ENCODE measurements around the gene PARP8. TPM values are rescaled to one million over a fixed set of nuclear protein-coding genes. Genes with fewer than 3 reads are reported as not detected.

The PARP8 gene
- polyA plus RNA-seq, 1 experiment = 25.1 TPM

DNA sequence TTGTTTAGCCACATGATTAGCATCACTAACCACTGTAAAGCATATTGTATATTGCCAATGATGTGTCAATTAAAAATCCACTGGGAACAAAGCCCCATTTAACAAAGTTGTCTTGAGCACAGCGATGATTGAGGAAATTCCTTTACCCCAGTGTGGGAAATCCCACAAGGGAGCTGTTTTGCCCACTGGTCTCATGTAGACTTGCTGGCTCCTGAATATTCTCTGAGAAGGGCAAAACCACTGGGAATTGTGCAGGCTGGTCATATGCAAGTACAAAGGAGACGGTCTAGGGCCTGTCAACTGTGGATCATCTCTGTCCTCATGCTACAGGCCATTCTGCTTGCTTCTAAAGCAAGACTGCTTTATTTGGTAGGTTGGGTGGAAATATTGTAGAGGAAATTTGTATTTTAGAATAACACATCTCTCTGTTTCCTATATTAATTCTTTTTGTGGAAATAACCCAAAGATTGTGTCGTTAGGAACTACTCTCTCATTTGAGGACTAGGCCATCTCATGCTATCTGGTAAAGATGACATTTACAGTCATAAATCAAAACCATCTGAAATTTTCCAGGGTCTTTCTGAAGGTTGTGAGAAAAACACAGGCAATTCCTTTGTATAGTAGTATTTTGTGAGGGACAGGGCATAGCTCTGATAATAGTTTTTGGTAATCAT is 60.2 kb downstream of the PARP8 start:
- ChIA-PET POLR2A (no interaction called here), CTCF (interaction anchor here (0.5 to 0.6 kb wide), 2 partner anchors 13 to 18 kb away, joined by 3 read pairs; no protein-coding TSS in a partner anchor)
- Histone ChIP-seq H3K4me3 (ENCODE audit: low read depth, low read length) (no peak overlapping the region), H3K9me3 (ENCODE audit: control insufficient read depth, insufficient read depth, low read length) (no peaks in the 10 kb centered on the region), H3K27ac (ENCODE audit: low read depth, low read length) (no peak overlapping the region), H3K27me3 (ENCODE audit: control insufficient read depth, insufficient read depth, low read length) (no peaks in the 10 kb centered on the region)
- DNase-seq (ENCODE audit: low read depth, low spot score) = no peak
- TF ChIP-seq, protein P1, sequence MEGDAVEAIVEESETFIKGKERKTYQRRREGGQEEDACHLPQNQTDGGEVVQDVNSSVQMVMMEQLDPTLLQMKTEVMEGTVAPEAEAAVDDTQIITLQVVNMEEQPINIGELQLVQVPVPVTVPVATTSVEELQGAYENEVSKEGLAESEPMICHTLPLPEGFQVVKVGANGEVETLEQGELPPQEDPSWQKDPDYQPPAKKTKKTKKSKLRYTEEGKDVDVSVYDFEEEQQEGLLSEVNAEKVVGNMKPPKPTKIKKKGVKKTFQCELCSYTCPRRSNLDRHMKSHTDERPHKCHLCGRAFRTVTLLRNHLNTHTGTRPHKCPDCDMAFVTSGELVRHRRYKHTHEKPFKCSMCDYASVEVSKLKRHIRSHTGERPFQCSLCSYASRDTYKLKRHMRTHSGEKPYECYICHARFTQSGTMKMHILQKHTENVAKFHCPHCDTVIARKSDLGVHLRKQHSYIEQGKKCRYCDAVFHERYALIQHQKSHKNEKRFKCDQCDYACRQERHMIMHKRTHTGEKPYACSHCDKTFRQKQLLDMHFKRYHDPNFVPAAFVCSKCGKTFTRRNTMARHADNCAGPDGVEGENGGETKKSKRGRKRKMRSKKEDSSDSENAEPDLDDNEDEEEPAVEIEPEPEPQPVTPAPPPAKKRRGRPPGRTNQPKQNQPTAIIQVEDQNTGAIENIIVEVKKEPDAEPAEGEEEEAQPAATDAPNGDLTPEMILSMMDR (IDR thresholded peaks at IDR 0.05; ENCODE audit: low read depth, low read length) = no peak

DNA sequence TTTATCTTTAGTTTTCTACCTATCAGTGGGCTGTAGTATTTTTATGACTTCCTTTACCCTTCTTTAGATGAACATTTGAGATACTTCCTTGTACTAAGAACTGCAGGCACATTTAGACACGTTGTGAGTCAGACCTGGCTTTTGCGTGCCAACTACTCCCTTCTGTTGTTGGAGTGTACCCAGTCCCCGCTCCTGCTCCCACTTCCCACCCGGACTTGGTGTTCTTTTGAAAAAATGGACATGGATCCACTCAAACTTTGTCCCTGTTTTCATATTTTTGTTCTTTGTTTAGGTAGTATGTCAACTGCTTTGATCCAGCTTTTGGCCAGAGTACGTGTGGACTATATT is 60.7 kb downstream of the PARP8 start:
- Histone ChIP-seq H3K27me3 (ENCODE audit: control insufficient read depth, insufficient read depth, low read length) (no peaks in the 10 kb centered on the region), H3K27ac (ENCODE audit: low read depth, low read length) (no peak overlapping the region), H3K4me3 (ENCODE audit: low read depth, low read length) (no peak overlapping the region), H3K9me3 (ENCODE audit: control insufficient read depth, insufficient read depth, low read length) (no peaks in the 10 kb centered on the region)
- ChIA-PET CTCF (no interaction called here), POLR2A (no interaction called here)
- TF ChIP-seq, protein P1 (IDR thresholded peaks at IDR 0.05; ENCODE audit: low read depth, low read length) = no peak
- no peak for DNase-seq (ENCODE audit: low read depth, low spot score)

DNA sequence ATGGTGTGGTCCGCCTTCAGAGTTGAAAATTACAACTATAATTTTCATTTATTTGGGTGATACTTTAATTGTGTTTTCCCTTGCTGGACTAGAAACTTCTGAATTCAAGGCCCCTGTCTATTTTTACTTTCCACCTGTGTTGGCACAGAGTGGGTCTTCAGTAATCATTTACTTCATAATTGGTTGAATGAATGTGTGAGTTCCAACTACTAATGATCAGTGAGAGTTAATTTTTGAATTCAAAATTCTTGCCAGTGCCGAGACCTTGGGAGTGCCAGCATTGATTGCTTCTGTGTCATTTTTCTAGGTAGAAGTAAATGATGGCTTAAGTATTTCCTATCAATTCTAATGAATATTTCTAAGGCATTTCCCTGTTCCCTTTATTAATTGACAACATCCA is 61.4 kb downstream of the PARP8 start:
- Histone ChIP-seq H3K4me3 (ENCODE audit: low read depth, low read length) (no peak overlapping the region), H3K27ac (ENCODE audit: low read depth, low read length) (no peak overlapping the region), H3K9me3 (ENCODE audit: control insufficient read depth, insufficient read depth, low read length) (no peaks in the 10 kb centered on the region), H3K27me3 (ENCODE audit: control insufficient read depth, insufficient read depth, low read length) (no peaks in the 10 kb centered on the region)
- DNase-seq (ENCODE audit: low read depth, low spot score) = no peak
- TF ChIP-seq, protein P1 (IDR thresholded peaks at IDR 0.05; ENCODE audit: low read depth, low read length) = no peak
- POLR2A ChIA-PET = no interaction called here
- CTCF ChIA-PET = no interaction called here

DNA sequence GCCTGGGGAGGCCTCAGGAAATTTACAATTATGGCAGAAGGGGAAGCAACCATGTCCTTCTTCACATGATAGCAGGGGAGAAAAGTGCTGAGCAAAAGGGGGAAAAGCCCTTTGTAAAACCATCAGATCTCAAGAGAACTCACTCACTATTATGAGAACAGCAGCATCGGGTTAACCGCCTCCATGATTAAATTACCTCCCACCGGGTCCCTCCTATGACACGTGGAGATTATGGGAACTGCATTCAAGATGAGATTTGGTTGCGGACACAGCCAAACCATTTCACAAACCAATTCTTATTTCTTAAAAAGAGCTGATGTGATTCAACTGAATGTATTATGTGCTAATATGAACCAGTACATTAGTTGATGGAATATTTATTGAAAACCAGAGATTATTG is 63.9 kb downstream of the PARP8 start:
- TF ChIP-seq, protein P1 (IDR thresholded peaks at IDR 0.05; ENCODE audit: low read depth, low read length) = no peak
- no peak for DNase-seq (ENCODE audit: low read depth, low spot score)
- Histone ChIP-seq H3K27ac (ENCODE audit: low read depth, low read length) (no peak overlapping the region), H3K9me3 (ENCODE audit: control insufficient read depth, insufficient read depth, low read length) (no peaks in the 10 kb centered on the region), H3K4me3 (ENCODE audit: low read depth, low read length) (no peak overlapping the region), H3K27me3 (ENCODE audit: control insufficient read depth, insufficient read depth, low read length) (no peaks in the 10 kb centered on the region)
- ChIA-PET POLR2A (no interaction called here), CTCF (interaction anchor here (1.9 kb wide), 1 partner anchor 21 kb away, joined by 6 read pairs; no protein-coding TSS in a partner anchor)

DNA sequence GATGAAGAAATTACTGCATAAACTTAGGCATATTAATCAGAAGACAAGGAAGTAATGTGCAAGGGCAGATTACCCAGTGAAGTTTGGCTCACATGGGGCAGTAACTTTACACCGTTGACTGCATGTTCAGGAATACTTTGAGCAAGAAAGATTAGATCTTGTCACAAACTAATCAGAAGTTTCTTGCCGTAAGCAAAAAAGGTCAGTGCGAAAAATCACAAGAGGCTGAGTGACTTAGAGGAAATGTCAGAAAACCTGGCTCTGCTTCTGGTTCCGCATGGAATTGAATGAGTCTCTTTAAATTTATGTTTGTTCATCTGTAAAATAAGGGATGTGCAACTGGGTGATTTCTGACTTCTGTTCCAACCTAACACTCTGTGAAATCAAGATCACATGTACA is 64.4 kb downstream of the PARP8 start:
- no peak for DNase-seq (ENCODE audit: low read depth, low spot score)
- TF ChIP-seq, protein P1 (IDR thresholded peaks at IDR 0.05; ENCODE audit: low read depth, low read length) = no peak
- no peaks in the 10 kb centered on the region for H3K27me3 ChIP-seq (ENCODE audit: control insufficient read depth, insufficient read depth, low read length)
- no peaks in the 10 kb centered on the region for H3K9me3 ChIP-seq (ENCODE audit: control insufficient read depth, insufficient read depth, low read length)
- no peak overlapping the region for H3K4me3 ChIP-seq (ENCODE audit: low read depth, low read length)
- no peak overlapping the region for H3K27ac ChIP-seq (ENCODE audit: low read depth, low read length)
- ChIA-PET POLR2A (no interaction called here), CTCF (interaction anchor here (1.9 kb wide), 1 partner anchor 20 kb away, joined by 6 read pairs; no protein-coding TSS in a partner anchor)
